DMS153 treated with DMSO at 0.1 percent for 48 hours (cell line): Measurements from ENCODE around the gene SLC22A23.

Source experiments
- DNase-seq: peaks from one replicate; lab custom pipeline; 2025; ENCODE audit not compliant: unreplicated experiment; lab: John Stamatoyannopoulos, UW

SLC22A23 gene

DNA sequence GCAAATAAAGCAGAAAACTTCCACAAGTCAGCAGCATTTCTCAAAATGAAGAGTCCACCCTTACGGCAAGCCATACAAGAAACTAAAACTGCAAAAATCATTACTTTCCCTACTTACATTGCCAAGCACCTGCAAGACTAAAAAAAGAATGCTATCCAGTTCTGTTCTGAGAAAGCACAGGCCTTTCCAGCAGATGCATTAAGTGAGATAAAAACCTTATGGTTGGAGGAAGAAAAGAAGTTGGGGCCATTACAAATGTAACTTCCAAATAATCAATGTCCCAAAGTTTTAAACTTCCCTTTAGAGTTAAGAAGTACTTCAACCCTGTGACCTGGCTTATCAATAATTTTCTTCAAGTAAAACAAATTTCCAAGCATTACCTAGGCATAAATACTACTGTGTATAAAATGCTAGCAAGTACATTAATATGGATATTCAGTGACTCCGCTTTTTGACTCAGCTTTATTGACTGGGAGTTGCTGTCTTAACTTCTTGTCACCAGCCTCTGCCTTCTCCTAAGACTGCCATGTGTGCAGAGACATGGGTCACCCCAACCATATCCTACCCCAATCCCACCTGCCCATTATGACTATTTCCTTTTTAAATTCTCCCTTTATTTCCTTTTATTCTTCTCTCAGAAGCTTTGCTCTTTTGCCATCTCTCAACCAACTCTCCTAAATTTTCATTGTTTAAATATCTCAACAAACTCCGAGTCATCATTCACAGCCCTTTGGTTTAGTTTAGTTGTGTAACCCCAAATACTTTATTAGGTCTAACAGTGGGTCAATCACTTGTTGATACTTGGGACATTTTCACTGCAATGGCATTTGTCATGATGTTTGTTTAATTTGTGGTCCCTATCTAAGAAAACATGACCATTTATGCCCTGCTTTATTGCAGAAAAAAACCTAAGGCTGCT lies 49.7 kb downstream of the SLC22A23 start:
- DNase-seq, result no peak

DNA sequence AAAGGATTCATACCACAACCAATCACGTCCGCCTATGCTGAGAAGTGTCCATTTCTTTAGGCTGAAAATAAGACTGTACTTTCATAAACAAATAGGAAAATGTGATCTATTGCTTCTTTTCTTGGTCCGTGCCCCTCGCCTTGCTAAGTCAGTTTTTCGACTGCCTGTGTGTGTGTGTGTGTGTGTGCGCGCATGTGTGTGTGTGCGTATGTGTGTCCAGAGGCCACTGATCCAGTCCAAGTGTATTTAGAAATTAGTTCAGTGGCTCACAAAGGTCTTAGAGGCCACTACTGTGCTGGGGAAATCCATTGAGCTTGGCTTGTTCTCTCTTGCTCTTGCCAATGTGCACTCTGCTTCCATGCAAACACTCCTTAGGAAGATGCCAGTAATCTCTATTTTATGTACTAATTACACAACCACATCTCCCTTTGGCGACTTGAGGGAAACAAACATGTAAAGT lies 50.5 kb downstream of the SLC22A23 start:
- DNase-seq, result no peak

DNA sequence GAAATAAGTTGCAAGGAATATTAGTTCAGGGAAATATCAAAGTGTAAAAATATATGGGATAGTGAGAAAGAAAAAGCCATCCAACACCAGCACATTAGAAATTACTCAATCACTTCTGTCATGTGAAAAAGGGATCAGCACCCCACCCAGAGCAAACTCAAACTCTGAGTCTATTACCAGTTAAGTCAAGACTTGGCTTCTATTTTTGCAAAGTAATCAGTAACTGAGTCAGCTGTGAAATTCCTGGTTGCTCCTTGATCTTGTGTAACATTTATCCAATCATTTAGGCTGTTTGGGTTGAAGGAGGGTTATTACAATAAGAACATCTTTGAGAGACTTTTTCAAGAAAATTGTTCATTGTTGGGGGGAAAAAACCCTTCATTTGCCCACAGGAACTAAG lies 51.2 kb downstream of the SLC22A23 start:
- no peak for DNase-seq

DNA sequence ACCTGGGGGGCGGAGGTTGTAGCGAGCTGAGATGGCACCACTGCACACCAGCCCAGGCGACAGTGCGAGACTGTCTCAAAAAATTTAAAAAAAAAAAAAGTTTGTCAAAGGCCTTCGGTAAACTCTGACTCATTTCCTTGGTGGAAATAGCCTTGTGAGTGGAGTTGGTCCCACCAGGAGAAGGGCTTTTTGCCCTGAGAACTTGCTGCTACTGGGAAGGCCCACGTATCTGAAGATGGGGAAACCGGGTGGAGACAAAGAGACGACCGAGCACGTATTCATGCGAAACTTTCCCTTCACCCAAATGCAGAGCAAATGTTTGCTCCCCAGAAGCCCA lies 51.7 kb downstream of the SLC22A23 start:
- no peak for DNase-seq

DNA sequence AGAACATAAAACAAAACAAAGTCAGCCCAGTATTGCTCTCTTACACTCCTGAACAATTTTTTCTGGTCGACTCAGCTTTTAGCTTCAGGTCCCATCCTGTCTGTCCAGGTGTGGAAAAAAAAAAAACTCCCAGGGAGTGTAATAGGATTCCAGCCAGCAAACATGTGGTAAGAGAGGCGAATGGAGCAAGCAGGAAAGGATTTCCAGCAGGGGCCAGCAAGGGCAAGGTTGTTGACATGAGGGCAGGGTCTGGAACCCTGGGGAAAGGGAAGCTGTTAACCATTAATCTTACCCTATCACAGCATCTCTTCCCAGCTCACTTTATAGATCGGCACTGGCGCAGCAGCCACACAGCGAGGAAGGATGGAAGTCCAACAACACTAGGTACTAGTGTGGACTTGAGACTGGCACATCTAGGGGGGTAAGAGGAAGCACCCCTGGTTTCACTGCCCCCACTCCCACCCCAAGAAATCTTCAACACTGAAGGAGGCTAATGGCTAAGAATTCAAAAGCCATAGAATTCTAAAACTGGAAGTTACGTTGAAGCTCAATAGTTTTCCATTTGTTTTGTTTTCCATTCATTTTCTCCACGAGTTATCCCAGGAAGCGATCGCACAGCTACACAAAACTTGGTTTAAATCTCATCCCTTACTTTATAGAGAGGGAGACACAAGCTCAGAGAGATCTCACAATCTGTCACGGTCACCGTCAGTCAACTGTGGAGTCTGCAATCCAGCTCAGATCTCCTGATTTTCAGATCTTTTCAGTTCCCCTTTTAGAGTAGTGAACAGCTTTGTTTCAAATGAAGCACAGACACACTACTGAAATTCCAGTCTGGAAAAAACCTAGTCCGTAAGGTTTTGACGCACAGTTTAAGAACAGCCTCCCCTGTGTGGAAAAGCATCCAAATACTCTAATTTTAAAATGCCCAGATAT lies 53.3 kb downstream of the SLC22A23 start:
- DNase-seq, result peak; percentile 19

DNA sequence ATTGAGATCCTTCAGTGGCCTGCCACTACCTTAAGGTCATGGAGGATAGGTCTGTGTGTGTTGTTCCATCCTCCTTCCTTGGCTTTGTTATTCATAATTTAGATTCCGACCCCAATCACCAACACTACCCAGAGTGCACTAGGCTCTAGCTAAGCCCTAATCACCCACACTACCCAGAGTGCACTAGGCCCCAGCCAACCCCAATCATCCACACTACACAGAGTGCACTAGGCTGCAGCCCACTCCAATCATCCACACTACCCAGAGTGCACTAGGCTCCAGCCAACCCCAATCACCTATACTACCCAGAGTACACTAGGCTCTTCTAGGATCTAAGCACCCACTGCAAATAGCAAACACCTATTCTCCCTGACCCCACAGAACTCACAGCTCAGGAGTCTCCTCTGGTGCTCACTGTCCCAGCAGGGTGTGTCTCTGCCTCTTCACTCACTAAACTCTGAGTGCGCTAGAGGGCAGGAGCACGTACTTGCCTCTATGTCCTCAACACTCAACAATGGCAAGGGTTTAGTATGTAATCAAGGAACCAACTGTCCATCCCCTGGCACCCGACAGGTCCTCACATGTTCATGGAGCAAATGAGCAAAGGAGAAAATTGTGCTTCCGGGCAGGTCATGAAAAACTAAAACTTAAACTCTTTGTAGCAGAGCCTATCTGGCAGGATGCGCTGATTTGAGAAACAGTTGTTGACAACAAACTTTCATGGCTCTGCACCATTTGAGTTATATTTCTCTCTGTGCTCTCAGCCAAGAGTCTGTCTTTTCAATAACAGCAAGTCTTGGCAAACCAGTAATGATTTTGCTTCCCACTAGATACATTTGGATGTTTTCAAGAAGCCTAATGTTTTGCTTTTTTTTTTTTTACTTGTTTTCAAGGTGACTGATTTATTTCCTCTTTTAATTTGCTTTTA lies 54.3 kb downstream of the SLC22A23 start:
- no peak for DNase-seq

DNA sequence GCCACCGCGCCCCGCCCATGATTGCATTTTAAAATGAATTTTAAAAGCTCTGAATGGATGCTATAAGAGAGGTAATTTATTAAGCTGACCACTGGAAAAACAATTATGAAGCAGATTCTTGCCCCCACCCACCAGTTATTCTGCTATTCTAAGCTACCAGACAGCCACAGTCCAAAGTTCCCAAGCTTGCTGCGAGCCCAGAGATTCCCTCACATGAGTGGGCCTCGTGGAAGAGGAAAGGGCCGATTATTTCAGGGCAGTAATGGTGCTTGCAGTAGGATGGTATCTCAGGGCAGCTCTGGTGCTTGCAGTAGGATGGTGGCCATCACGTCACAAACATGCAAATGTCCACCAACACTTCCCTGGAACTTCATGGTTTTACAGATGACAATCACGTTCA lies 56.7 kb downstream of the SLC22A23 start:
- no peak for DNase-seq

DNA sequence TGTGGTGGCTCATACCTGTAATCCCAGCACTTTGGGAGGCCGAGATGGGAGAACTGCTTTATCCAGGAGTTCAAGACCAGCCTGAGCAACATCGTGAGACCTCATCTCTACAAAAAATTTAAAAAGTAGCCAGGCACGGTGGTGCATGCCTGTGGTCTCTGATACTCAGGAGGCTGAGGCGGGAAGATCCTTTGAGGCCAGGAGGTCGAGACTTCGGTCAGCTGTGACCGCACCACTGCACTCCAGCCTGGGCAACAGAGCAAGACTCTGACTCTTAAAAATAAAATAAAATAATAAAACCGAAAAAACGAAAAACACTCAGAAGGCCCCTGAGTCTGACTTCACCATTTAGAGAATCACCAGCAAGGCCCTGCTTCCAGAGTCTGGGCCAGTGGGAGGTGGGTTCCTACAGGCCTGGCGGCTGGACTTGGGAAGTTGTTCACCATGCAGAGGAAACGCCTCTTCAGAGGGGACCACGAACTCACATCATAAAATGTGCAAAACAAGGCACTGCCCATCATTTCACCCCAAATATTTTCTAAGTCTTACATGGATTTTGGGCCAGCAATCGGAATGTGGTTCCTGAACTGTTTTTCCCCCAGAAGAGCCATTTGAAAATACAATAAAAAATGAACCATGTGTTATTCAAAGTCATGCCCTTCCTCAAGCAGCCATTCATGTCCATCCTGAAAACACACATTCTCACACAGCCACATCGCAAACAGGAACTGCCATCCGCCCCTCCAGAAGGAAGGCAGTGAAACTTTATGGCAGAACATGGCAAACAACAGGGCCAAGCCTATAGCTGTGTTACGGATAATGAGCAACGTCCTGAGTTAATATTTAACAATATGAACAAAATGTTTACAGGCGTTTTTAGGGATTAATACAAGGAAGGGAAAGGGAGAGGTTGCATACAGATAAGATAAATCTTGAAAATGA lies 57.8 kb downstream of the SLC22A23 start:
- no peak for DNase-seq

DNA sequence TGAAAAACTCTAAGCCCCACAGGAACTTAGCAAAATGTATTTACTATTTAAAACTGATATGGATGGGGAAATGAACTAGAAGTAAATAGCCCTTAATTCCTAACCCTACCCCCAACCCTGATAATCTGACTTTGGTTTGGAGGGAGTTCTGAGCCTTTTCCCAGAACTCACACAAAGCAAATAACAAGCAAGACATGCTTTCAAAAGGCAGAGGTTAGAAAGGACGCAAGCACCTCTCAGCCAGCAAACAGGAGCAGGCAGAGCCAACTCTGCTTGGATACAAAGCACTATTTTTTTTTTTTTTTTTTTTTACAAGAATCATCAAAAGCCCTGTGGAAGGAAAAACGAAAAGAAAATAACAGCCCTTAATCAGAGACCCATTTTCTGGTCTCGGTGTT lies 58.7 kb downstream of the SLC22A23 start:
- DNase-seq, result no peak

DNA sequence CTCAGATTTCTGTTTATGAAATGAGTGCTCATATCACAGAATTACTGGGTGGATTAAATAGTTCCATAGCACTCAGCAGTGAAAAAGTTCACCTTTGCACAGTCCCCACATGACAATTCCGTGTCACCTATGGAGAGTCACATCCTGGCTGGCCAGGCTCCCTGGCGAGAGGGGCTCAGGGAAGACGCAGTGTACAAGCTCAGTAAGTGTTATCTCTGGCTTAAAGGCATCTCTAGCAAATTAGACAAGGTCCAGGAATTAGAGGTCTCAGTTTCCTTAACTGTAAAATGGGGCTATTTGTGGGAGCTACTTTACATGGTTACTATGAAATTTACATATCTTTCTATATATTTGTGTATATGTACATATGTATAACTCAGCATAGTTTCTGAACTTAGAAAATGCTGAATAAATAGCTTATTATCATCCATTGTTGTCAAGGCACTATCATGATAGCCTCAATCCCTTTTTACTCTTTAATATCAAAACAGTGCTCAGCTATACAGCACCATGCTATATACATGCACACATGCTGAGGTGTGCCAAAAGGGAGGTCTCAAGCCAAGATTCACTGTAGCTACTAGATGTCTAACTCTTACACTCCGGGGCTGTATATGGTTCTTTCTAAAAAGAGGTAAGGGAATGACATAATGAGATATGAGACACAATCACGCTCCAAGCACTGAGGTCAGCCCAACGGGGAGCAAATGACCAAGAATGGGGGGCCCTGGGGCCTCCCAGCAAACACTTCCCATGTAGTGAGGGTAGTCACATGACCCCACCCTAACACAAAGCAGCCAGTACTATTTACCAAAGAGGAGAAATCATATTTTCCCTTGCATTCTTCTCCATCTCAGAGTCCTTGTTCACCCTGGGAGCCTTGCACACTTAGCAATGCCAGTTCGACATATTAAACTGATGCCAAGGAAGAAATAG lies 59.4 kb downstream of the SLC22A23 start:
- no peak for DNase-seq

DNA sequence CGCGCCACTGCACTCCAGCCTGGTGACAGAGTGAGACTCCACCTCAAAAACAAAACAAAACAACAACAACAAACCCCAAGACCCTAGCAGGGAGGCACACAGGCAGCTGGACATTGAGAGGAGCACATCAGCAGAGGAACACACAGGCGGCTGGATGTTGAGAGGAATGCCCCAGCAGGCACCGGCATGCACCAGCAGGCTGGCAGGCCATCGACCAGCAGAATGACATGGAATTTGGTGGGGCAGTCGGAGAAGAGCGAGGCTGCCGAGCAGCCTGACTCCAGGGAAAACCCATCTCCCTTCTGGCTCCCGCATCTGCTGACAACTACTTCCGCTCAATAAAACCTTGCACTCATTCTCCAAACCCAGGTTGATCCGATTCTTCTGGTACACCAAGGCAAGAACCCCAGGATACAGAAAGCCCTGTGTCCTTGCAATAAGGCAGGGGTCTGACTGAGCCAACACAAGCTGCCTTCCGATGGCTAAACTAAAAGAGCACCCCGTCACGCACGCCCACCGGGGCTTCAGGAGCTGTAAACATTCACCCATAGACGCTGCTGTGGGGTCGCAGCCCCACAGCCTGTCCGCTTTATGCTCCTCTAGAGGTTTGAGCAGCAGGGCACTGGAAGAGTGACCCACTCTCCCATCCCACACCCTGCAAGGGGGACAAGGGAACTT lies 60.2 kb downstream of the SLC22A23 start:
- no peak for DNase-seq

DNA sequence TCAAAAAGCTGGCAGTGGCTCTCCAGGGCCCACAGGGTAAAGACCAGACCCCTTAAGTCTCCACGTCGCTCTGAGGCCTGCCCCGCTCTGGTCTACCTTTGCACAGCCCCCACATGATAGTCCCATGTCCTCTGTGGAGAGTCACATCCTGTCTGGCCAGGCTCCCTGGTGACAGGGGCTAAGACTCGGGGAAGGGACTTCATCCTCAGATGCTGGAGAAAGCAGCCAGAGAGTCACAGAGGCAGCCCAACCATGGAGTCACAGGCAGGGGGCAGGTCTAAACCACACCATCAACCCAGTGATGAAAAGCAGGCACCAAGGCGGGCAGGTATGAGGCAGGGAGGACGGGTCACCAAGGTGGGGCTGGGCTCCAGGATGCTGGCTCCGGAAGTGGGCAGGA lies 62.2 kb downstream of the SLC22A23 start:
- DNase-seq, result no peak

DNA sequence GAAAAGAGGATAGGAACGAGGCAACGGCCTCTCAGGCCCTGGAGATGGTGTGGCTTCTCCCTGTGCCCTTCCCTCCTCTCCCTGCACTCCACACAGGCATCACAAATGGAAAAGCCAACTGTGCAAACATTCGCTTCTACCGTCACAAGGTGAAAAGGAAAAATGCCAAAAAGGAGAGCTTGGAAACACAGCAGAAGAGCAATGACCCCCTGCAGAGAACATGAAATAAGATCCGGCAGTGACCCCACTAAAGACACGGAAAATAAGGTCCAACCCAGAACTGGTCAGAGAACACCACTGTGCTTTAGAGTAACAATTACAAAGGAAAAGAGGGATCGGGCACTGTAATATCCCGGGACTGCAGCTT lies 63.0 kb downstream of the SLC22A23 start:
- peak; percentile 7 for DNase-seq

DNA sequence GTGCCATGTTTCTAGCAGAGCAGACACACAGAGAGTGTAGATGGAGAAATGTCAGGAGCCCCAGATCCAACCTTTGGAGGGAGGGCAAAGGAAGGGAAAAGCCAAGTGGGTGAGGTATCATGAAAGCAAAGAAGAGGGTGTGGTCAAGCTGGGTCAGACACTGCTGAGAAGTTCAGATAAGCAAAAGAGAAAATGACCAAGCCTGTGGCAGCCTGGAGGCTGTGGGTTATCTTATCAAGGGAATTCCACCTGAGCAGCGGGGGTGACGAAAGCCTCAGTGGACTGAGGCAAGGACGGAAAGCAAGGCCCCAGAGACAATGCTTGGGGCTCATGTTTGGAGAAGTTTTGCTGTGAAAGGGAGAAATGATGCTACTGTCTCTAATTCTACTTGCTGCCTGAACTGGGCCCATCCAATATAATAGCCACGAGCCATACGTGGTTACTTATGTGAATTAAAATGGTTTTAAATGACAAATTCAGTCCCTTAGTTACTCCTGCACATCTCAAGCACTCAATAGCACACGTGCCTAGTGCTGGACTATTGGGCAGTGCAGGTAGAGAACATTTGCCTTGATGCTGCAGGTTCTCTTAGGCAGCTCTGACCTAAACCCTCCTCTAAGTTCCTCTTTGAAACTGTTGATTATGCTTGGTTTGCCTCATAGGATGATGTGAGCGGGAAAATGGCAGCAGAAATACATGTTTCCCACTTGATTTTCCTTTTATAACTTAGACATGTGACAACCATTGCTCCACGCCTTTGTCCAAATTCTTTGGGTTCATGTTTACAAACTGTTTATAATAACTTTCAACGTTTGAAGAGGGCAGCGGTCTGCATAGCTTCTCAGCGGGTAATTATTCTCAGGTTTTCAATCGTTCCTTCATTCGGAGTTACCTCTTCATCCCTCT lies 63.7 kb downstream of the SLC22A23 start:
- no peak for DNase-seq

DNA sequence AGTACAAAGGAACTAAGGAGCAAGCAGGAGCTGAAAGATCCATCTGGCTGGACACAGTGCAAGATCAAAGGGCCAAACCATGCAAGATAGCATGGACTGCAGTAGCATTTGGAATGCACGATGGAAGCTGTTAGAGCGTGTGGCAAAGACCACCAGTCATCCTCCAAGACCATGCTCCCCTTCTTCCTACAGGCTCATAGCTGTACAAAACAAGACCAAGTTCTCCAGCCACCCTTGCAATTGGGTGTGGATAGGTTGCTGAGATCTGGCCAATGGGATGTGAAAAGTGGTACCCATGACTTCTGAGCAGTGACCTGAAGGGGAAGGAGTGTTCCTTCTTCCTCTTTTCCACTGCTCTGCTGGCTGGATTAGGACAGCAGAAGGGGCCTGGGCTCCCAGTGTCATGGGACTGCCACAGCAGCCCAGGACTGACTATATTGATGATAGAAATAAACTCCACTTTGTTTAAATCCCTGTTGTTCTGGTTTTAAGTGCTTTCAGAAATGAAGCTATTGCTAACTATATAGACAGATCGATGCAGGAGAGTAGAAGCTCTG lies 64.9 kb downstream of the SLC22A23 start:
- DNase-seq, result no peak

DNA sequence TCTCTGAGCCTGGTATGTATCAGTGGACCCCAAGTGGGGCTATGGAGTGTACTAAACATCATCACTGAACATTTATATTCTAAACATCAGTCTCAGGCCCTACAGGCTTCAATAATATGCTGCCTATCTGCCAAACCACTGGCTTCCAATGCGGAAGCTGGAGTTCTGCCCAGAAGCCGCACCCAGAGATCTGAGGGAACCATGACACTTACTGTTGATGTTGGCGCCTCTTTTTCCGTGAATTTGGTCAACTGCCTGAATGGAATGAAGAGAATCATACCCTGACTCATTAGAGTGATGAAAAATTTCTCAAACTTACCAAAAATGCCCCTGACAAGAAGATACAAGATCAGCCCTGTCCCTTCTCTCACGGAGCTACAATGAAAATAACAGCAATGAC lies 66.2 kb downstream of the SLC22A23 start:
- no peak for DNase-seq
